PFSK-1 (cell line): ENCODE data around the gene LDLRAP1.

ENCODE experiments used
- FOXP2 ChIP-seq: optimal IDR thresholded peaks from 2 replicates; pipeline ENCODE3; 2011; ENCODE audit warnings: borderline replicate concordance, control low read depth, inconsistent platforms; ENCODE audit not compliant: insufficient read depth; ENCODE audit errors: extremely low read length, extremely low read depth
- POLR2AphosphoS5 ChIP-seq: IDR thresholded peaks from 2 replicates; pipeline ENCODE4 v1.6.1; 2012; ENCODE audit warnings: low read depth, mild to moderate bottlenecking, control low read depth, low read length, moderate library complexity
- REST ChIP-seq, 2 experiments: IDR thresholded peaks; 2 replicates each; pipeline versions ENCODE4 v1.6.1 to v1.8.0; 2011 to 2012; ENCODE audit warnings: low read depth in 2 of 2, low read length in 2 of 2, control low read depth in 1 of 2, inconsistent platforms in 1 of 2, mild to moderate bottlenecking in 1 of 2, moderate library complexity in 1 of 2; ENCODE audit not compliant: insufficient read depth in 1 of 2
- SIN3A ChIP-seq: IDR thresholded peaks from 2 replicates; pipeline ENCODE4 v1.6.1; 2012; ENCODE audit warnings: mild to moderate bottlenecking, low read length, moderate library complexity, borderline replicate concordance; ENCODE audit not compliant: insufficient read depth
- TAF1 ChIP-seq: IDR thresholded peaks from 2 replicates; pipeline ENCODE4 v1.6.1; 2012; ENCODE audit warnings: low read length, control low read depth, borderline replicate concordance; ENCODE audit not compliant: insufficient read depth

- TF ChIP-seq POLR2AphosphoS5: no peak
- TF ChIP-seq TAF1: no peak
- TF ChIP-seq SIN3A: no peak
- no peak for TF ChIP-seq REST (IDR thresholded peaks at IDR 0.05; ENCODE audit: insufficient read depth in 1 of 2, low read depth in 2 of 2, low read length in 2 of 2)
- TF ChIP-seq FOXP2: no peak
These were observed 7.3 kb upstream of the LDLRAP1 start for GRCh38 chr1:25536124-25536523.
